Skeletal muscle cell (primary cell): ENCODE data around the gene MACF1.

Experiments used
- DNase-seq: peaks from one replicate; pipeline ENCODE4 v3.0.0-alpha.2; 2010; ENCODE audit warnings: low read depth
- H3K4me3 ChIP-seq: 2 replicates; pipeline ENCODE4 v1.5.1; 2011; ENCODE audit warnings: low read depth, mild to moderate bottlenecking, control low read depth, low read length, moderate library complexity

The MACF1 gene

DNA sequence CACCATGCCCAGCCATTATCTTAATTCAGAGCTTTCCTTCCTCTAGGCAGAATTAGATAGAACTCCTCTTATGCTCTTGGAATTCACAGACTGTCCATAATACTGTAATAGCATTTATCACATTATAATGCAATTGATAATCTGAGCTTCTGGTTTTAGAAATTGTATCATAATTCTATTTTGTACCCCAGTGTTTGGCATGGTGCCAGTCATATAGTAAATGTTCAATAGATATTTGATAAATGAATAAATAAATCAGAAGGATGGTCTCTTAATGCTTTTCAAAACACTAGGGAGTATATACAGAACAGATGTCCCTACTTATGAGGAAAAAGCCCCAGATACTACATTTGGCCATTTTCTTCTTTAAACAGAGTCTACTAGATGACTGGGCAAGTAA, 167.6 kb downstream of the MACF1 start:
- DNase-seq, result no peak
- H3K4me3 ChIP-seq, result no peak overlapping the region

DNA sequence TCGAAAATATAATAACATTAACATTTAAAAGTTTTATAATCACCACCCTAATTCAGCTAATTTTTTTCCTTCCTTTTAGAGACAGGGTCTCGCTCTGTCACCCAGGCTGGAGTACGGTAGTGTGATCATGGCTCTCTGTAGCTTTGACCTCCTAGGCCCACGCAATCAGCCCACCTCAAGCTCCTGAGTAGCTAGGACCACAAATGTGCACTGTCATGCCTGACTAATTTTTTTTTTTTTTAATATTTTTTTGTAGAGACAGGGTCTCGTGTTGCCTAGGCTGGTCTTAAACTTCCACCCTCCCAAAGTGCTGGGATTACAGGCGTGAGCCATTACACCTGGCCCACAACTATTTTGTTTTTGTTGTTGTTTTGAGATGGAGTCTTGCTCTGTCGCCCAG, 172.2 kb downstream of the MACF1 start:
- DNase-seq, result no peak
- no peak overlapping the region for H3K4me3 ChIP-seq

DNA sequence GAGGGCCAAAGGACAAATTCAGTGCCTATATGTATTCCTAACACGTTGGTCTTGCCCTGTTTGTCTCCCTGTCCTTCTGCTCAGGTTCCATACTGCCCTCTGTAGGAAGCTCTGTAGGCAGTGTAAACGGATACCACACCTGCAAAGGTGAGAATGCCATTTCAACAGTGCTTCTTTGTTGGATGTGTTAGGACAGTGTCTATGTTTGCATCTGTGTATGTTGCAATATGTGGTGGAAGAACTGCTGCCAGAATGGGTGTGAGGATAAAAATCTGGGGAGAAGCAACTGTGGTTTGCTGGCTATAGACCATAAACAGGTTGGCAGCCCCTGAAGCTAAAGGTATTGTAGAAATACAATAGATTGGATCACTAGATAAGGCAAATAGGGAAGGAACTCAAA, 173.9 kb downstream of the MACF1 start:
- DNase-seq, result no peak

DNA sequence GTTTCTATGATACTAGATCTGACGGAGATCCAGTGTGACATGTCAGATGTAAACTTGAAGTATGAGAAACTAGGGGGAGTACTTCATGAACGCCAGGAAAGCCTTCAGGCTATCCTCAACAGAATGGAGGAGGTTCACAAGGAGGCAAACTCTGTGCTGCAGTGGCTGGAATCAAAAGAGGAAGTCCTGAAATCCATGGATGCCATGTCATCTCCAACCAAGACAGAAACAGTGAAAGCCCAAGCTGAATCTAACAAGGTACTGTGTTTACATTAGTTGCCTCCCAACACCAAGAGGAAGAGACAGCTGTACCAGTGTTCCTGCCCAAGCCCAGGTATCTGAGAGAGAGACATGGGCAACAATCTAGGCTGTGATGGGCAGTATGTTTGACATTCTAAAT, 174.7 kb downstream of the MACF1 start:
- DNase-seq, result no peak
- H3K4me3 ChIP-seq, result no peak overlapping the region

More for the DNA sequence above, 173.9 kb downstream of the MACF1 start:
- no peak overlapping the region for H3K4me3 ChIP-seq

DNA sequence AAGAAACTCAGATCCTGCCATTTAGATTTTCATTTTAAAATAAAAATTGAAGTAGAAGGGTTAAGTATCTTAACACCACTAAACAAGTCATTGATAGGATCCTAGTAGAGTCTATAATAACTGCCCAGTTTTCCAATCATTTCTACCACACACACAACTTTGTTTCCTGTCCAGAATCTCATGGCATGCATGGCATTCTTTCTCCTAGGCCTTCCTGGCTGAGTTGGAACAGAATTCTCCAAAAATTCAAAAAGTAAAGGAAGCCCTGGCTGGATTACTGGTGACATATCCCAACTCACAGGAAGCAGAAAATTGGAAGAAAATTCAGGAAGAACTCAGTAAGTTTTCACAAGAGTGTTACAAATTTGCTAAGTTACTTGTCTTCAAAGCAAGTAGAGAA, 175.5 kb downstream of the MACF1 start:
- H3K4me3 ChIP-seq, result no peak overlapping the region
- DNase-seq, result no peak

DNA sequence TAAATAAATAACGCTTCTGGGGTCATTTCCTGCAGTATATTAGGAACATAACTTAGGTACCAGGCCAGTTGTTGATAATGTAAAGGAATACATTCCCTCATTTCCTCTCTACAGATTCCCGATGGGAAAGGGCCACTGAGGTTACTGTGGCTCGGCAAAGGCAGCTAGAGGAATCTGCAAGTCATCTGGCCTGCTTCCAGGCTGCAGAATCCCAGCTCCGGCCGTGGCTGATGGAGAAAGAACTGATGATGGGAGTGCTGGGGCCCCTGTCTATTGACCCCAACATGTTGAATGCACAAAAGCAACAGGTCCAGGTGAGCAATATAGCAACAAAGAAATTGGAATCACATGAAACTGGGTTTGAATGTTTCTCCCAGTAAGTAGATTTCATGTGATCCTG, 177.3 kb downstream of the MACF1 start:
- no peak overlapping the region for H3K4me3 ChIP-seq
- no peak for DNase-seq

DNA sequence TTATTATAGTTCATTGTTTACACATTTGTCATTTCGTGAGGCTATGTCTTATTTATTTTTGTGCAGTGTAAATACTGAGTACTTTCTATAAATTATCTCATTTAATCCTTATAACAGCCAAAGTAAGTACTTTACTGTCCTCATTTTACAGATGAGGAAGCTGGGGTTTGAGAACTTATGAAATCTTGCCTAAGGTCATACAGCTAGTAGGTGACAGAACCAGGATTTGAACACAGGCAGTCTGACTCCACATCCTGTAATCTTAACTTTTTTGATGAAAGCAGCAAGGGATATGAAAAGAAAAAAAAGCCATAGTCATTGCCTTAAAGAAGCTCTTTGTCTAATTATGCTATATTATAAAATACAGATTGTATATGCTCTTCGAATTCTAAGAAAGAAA, 179.8 kb downstream of the MACF1 start:
- H3K4me3 ChIP-seq, result no peak overlapping the region
- no peak for DNase-seq

DNA sequence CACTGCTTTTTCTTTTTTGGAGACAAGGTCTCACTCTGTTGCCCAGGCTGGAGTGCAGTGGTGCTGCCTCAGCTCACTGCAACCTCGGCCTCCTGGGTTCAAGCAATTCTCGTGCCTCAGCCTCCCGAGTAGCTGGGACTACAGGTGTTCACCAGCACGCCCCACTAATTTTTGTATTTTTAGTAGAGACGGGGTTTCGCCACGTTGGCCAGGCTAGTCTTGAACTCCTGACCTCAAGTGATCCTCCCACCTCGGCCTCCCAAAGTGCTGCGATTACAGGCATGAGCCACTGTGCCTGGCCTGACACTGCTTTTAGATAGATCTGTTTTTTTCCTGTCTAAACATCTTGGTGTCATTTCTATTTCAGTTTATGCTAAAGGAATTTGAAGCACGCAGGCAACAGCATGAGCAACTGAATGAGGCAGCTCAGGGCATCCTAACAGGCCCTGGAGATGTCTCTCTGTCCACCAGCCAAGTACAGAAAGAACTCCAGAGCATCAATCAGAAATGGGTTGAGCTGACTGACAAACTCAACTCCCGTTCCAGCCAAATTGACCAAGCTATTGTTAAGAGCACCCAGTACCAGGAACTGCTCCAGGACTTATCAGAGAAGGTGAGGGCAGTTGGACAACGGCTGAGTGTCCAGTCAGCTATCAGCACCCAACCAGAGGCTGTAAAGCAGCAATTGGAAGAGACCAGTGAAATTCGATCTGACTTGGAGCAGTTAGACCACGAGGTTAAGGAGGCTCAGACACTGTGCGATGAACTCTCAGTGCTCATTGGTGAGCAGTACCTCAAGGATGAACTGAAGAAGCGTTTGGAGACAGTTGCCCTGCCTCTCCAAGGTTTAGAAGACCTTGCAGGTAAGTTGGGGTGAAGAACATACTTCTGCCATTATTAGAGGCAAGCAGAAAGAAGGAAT, 180.8 kb downstream of the MACF1 start:
- H3K4me3 ChIP-seq, result no peak overlapping the region
- no peak for DNase-seq

DNA sequence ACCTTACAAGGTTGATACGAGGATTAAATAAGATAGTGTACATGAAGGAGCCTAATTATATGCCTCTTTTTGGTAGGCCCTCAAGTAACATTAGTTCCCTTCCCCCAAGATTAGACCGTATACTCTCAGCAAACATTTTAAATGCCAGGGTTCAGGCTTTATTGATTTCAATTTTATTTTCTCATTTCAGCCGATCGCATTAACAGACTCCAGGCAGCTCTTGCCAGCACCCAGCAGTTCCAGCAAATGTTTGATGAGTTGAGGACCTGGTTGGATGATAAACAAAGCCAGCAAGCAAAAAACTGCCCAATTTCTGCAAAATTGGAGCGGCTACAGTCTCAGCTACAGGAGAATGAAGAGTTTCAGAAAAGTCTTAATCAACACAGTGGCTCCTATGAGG, 182.5 kb downstream of the MACF1 start:
- H3K4me3 ChIP-seq, result no peak overlapping the region
- no peak for DNase-seq

DNA sequence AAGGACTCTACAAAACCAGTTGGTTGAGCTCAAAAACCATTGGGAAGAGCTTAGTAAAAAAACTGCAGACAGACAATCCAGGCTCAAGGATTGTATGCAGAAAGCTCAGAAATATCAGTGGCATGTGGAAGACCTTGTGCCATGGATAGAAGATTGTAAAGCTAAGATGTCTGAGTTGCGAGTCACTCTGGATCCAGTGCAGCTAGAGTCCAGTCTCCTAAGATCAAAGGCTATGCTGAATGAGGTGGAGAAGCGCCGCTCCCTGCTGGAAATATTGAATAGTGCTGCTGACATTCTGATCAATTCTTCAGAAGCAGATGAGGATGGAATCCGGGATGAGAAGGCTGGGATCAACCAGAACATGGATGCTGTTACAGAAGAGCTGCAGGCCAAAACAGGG, 183.0 kb downstream of the MACF1 start:
- peak; percentile 66 for DNase-seq
- no peak overlapping the region for H3K4me3 ChIP-seq

DNA sequence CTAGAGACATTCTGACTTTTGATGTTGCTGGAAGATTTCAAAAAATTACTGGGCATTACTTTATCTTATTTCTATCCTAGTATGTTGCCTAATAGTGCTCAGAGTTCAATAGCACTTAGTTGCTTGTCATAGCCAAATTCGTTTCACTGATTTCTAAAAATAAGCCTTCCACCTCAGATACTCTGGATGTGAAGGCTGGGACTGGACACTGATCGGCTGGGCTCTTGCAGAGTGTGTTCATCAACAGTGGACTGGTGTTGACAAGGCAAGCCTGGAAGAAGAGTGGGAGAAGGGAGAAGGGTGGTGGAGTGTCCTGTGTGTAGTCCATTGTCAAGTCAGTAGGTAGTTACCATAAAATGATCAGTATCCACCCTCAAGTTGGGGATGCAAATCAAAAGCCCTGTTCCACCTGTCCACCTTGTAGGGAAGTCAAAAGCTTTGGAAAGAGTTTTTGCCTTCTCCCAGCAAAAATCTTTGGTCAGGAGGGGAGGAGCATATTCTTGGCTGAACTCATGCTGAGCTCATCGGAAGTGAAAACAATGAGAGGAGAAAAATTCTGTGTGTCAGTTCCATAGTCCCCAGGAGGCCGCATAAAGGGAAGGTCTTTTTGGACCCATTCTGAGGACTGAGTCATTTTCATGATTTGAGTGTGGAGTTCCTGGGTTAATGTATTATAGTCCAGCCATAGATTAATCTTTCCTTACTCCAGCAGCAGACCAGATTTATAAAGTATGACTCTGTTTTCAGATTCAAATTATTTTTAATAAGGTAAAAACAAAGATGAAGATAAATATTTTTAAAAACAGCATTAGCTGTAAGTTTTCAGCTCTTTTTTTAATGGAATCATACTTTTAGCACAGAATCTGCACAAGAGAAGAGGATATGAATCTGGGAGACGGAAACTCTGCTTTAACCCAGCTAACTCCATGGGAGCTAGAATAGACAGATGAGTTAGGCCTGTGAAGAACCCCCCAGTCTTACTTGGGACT, 187.5 kb downstream of the MACF1 start:
- peak; percentile 60 for DNase-seq
- no peak overlapping the region for H3K4me3 ChIP-seq

DNA sequence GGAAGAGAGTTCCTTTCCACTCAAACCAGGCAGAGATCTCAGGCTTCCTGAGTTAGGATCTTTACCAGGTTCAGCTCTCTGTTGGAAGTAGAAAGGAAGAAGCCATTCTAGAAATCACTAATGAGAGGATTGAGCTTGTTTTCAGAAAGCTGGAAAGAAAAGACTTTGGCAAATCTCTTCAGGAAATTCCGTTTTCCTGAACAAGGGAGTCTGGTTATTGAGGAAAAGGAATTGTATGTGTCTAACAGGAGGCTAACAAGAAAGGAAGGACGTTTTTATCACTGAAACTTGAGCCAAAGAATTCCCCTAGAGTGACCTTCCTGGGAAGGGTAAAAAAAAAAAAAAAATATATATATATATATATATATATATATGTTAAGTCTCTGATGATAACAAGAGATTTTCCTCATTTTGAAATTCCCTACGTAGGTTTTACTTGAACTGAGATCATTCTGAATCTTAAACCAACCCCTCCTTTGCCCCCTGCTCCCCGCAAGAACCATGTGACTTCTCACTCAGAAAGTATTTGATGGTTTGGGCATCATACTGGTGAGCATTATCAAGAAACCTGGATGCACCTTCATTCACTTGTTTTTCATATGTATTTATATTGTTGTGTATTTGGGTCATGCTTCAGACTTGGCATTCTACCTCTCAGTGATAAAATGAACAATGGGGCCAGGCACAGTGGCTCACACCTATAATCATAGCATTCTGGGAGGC, 188.5 kb downstream of the MACF1 start:
- H3K4me3 ChIP-seq, result no peak overlapping the region
- no peak for DNase-seq

DNA sequence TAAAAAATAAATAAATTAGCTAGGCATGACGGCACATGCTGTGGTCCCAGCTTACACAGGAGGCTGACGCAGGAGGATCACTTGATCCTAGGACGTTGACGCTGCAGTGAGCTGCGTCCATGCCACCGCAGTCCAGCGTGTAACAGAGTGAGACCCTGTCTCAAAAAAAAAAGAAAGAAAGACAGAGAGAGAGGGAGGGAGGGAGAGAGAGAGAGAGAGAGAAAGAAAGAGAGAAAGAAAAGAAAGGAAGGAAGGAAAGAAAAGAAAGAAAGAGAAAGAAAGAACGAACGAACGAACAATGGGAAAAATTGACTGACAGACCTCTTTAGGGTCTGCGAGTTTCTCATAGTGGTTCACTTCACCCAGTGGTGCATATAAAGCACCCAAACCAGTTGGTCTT, 189.2 kb downstream of the MACF1 start:
- H3K4me3 ChIP-seq, result no peak overlapping the region
- DNase-seq, result no peak

DNA sequence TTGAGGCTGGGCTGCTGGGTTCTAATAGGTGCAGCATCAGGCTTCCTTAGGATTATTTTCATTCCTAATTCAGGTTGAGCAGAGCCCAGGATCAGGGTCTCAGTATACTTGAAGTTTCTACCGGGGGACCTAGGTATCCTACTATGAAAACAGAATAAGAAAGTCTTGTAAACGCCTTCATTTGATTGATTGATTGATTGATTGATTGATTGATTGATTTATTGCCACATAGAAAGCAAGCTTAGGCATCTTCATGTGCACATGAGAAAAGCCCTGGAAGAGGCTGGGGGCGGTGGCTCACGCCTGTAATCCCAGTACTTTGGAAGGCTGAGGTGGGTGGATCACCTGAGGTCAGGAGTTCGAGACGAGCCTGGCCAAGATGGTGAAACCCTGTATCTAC, 189.6 kb downstream of the MACF1 start:
- no peak overlapping the region for H3K4me3 ChIP-seq
- DNase-seq, result no peak

DNA sequence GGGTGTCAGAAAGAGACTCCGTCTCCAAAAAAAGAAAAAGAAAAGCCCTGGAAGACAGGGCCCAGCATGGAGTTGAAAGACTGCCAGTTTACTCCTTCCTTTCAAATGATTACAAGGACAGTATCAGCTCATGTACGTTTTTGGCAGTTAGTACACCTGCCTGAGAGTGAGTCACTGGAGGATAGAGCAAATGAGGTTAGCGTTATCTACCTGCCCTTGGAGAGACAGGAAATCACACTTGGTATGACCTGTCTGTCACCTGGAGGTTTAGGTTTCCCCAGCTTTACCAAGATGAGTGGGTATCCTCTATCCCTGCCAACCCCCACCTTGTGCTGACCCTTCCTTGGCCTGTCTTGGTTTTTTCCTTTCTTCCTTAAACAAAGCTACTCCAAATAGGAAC, 190.1 kb downstream of the MACF1 start:
- no peak overlapping the region for H3K4me3 ChIP-seq
- no peak for DNase-seq

DNA sequence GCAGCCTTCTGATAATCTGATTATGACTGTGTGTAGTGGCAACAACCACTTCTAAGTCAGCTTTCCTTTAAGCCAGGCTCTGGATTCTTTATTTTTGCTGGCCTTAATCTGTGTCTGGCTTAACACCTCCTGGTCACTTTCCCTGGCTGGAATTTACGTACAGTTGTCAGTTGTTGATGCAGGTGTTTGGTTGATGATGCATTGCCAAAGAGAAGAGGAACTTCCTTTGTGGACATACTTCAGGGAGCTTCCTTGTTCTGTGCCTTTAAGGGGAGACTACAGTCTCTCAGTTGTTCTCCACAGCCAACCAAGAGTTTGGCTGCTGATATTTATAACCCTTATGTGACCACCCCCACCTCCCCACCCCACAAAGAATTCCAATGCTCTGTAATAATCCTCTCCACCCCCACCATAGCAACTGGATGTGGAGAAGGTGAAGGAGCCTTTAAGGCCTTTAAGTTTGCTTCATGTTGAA, 190.9 kb downstream of the MACF1 start:
- H3K4me3 ChIP-seq, result no peak overlapping the region
- peak; percentile 76 for DNase-seq

DNA sequence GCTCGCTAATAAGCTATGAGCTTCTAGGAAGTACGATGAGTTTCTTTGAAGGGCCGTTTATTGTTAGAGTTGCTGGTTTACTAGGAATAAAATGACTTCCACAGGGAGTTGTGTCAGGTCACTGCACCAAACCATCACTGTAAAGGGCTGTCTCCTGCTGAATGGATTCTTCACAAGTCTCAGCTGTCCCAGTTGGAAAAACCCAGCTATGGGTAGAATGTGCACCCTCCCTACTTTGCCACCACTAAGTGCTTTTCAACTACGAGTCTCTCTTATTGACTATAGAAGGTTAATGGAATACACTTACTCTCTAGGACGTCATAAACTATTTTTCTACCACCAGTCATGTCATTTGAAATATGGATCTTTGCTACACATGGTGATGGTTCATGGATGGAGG, 192.2 kb downstream of the MACF1 start:
- no peak overlapping the region for H3K4me3 ChIP-seq
- no peak for DNase-seq

DNA sequence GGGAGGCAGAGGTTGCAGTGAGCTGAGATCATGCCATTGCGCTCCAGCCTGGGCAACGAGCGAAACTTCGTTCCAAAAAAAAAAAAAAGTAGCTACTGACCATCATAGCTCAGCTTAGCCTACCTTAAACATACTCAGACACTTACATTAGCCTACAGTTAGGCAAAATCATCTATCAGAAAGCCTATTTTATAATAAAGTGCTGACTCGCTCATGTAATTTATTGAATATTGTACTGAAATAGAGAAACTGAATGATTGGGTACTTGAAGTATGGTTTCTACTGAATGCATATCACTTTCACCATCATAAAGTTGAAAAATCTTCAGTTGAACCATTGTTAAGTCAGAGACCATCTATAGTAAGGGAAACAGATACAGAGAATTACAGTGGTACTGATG, 193.0 kb downstream of the MACF1 start:
- no peak overlapping the region for H3K4me3 ChIP-seq
- DNase-seq, result no peak

DNA sequence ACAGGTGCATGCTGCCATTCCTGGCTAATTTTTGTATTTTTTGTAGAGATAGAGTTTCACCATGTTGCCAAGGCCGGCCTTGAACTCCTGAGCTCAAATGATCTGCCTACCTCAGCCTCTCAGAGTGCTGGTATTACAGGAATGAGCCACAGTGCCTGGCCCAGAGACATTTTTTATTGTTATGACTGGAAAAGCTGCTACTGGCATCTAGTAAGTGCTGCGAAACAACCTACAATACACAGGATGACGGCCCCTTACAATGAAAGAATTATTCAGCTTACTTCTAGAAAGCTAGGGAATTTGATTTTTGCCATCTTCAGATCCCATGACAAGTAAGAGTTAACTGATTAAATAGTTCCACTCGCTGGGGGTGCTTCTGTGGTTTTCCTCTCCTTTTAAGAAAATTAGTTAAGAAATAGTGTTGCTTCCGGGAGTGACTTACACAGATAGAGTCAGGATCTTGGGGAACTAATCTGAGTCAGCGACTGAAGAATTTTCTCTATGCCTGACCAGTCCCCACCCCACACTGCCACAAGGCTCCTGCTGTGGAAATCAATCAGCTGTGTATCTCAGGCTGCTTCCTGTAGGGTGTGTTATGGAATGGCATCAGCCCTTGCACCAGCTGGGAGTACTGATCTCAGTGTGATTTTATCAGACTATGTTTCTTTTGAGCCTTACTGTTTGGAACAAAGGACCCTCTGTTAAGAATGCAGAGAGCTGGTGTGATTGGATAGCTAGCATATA, 194.0 kb downstream of the MACF1 start:
- DNase-seq, result peak; percentile 90
- no peak overlapping the region for H3K4me3 ChIP-seq
